Aorta (tissue), 5 donors: ENCODE results near the gene VWA8. TPM values are rescaled to one million over a fixed set of nuclear protein-coding genes. Genes with fewer than 3 reads are reported as not detected.
"Not testable (repeated sequence)": the region's sequence is repeated elsewhere in the genome, so short reads cannot be mapped to it uniquely, and the experiment has no call there.

ENCODE experiments used
- ATAC-seq: fragments of 200-7000 bp; cut with Tn5 transposase; one replicate; pipeline ENCODE4 v1.9.1; 2022; ENCODE audit warnings: moderate library complexity; ENCODE audit not compliant: low FRiP score
- DNase-seq, 2 donors: peaks; one replicate each; pipeline ENCODE4 v3.0.0-alpha.2; 2020
- H3K27ac ChIP-seq, 2 donors: one replicate each; pipeline ENCODE4 v1.5.1; 2013; ENCODE audit warnings: low read length in 2 of 2, mild to moderate bottlenecking in 2 of 2, moderate library complexity in 2 of 2, control low read depth in 1 of 2, inconsistent platforms in 1 of 2, low read depth in 1 of 2
- H3K27me3 ChIP-seq, 2 donors: one replicate each; pipeline ENCODE4 v1.6.1; 2013; ENCODE audit warnings: control low read depth in 1 of 2, low read length in 1 of 2, mild to moderate bottlenecking in 1 of 2, moderate library complexity in 1 of 2; ENCODE audit not compliant: insufficient read depth in 2 of 2, control insufficient read depth in 1 of 2
- H3K36me3 ChIP-seq, 2 donors: one replicate each; pipeline ENCODE4 v1.6.1; 2013; ENCODE audit warnings: control low read depth in 1 of 2, low read length in 1 of 2, mild to moderate bottlenecking in 1 of 2; ENCODE audit not compliant: insufficient read depth in 2 of 2, control insufficient read depth in 1 of 2
- H3K4me1 ChIP-seq, 2 donors: one replicate each; pipeline ENCODE4 v1.6.1; 2013; ENCODE audit warnings: low read length in 2 of 2, control low read depth in 1 of 2, mild to moderate bottlenecking in 1 of 2, moderate library complexity in 1 of 2; ENCODE audit not compliant: insufficient read depth in 2 of 2, control insufficient read depth in 1 of 2
- H3K4me3 ChIP-seq, 2 donors: one replicate each; pipeline ENCODE4 v1.5.1; 2013; ENCODE audit warnings: low read length in 2 of 2, control low read depth in 1 of 2, mild to moderate bottlenecking in 1 of 2
- H3K9me3 ChIP-seq: one replicate; pipeline ENCODE4 v1.6.1; 2013; ENCODE audit warnings: mild to moderate bottlenecking, low read length; ENCODE audit not compliant: control insufficient read depth
- WGBS, 2 donors: extraction: QIAGEN DNeasy Blood & Tissue Kit; methylation state at CpG; one replicate each; pipeline ENCODE4 v1.1.7; 2013; 5-methylcytosine and 5-hydroxymethylcytosine counted together
- intact Hi-C, 2 donors: fragments of 100-400 bp; cut with DNase I; formaldehyde crosslinking; loops; one replicate each; pipeline versions ENCODE4 v1.14.2 to v1.15.0; 2022
- polyA plus RNA-seq, 2 donors: library from polyadenylated mRNA; stranded (reverse); fragments of 200-250 nt; gene quantifications; one replicate each; pipeline ENCODE4 v1.2.3, GENCODE V29; 2013
- total RNA-seq, 2 donors: library from RNA; stranded (reverse); fragmentation: NEBNext Ultra II Directional; extraction: Animal tissue kit (Norgen Biotek cat#: 25700); gene quantifications; one replicate each; pipeline ENCODE4 v1.2.1, GENCODE V29; 2021
- donor health status: healthy with polysubstance abuse.
- donor health status: Bipolar disorder and iron deficiency.
- donor health status: DM: no; HTN: no; CAD: no.
- donor health status: DM: no; HTN: no; CAD: no.
- donor health status: DM: yes; HTN: yes; CAD: no.

The VWA8 gene
- total and polyA plus RNA-seq, 4 donors: 1.9 to 18.2 (median 9.8) TPM

- H3K27ac ChIP-seq: no peak overlapping the region
- no peaks in the 10 kb centered on the region for H3K27me3 ChIP-seq
- intact Hi-C loops: no loop called here
- WGBS, 2 donors: 77 to 85% methylated on average over 2 of the region's 2 CpGs
- no peak overlapping the region for H3K4me3 ChIP-seq
- ATAC-seq: no peak
- no peaks in the 10 kb centered on the region for H3K4me1 ChIP-seq
- H3K9me3 ChIP-seq: peaks cover 6% of the 10 kb centered on the region
- H3K36me3 ChIP-seq: peaks cover 0 to 8% of the 10 kb centered on the region in 2 donors
- no peak for DNase-seq
These were observed 32.6 kb downstream of the VWA8 start for GRCh38 chr13:41928323-41928722.

GRCh38 chr13:41925014-41925413 lies 35.9 kb downstream of the VWA8 start:
- Histone ChIP-seq H3K27ac (no peak overlapping the region), H3K27me3 (no peaks in the 10 kb centered on the region), H3K9me3 (peaks cover 6% of the 10 kb centered on the region), H3K4me1 (no peaks in the 10 kb centered on the region), H3K4me3 (no peak overlapping the region), H3K36me3 (peaks cover 0 to 8% of the 10 kb centered on the region in 2 donors)
- DNase-seq: no peak
- intact Hi-C loops: no loop called here
- WGBS, 2 donors: 96 to 97% methylated on average over 2 of the region's 2 CpGs
- ATAC-seq: no peak

- DNase-seq, H3K9me3 ChIP-seq, ATAC-seq, intact Hi-C loops, H3K4me3 ChIP-seq, H3K27me3 ChIP-seq, H3K4me1 ChIP-seq, H3K36me3 ChIP-seq, H3K27ac ChIP-seq: not testable (repeated sequence)
- WGBS, 2 donors: 98 to 100% methylated on average over 4 of the region's 4 CpGs
These were observed 38.0 kb downstream of the VWA8 start for GRCh38 chr13:41922894-41923293.

- DNase-seq (no peak), ATAC-seq (peak; percentile 7)
- WGBS, 2 donors: 89 to 93% methylated on average over 5 of the region's 5 CpGs
- Histone ChIP-seq H3K27ac (no peak overlapping the region), H3K9me3 (peaks cover 1% of the 10 kb centered on the region), H3K36me3 (peaks cover 0 to 2% of the 10 kb centered on the region in 2 donors), H3K4me3 (no peak overlapping the region), H3K4me1 (peaks cover 0 to 5% of the 10 kb centered on the region in 2 donors), H3K27me3 (no peaks in the 10 kb centered on the region)
- intact Hi-C loops: loop anchor here in 1 of 2 donors (10.0 kb wide), 1 partner anchor 185 kb away; no protein-coding TSS in a partner anchor
These were observed 41.0 kb downstream of the VWA8 start for GRCh38 chr13:41919741-41920487.

- no peak overlapping the region for H3K4me3 ChIP-seq
- intact Hi-C loops: loop anchor here in 1 of 2 donors (10.0 kb wide), 1 partner anchor 186 kb away; no protein-coding TSS in a partner anchor
- peaks cover 0 to 5% of the 10 kb centered on the region in 2 donors for H3K4me1 ChIP-seq
- peaks cover 1% of the 10 kb centered on the region for H3K9me3 ChIP-seq
- H3K36me3 ChIP-seq: peaks cover 0 to 2% of the 10 kb centered on the region in 2 donors
- H3K27ac ChIP-seq: no peak overlapping the region
- 13% methylated on average over 3 of the region's 3 CpGs for WGBS, 2 donors
- DNase-seq: no peak
- H3K27me3 ChIP-seq: no peaks in the 10 kb centered on the region
- peak; percentile 56 for ATAC-seq
These were observed 41.7 kb downstream of the VWA8 start for GRCh38 chr13:41919031-41919740.

- Histone ChIP-seq H3K4me3 (no peak overlapping the region), H3K36me3 (no peaks in the 10 kb centered on the region), H3K9me3 (no peaks in the 10 kb centered on the region), H3K4me1 (peaks cover 0 to 5% of the 10 kb centered on the region in 2 donors), H3K27ac (no peak overlapping the region), H3K27me3 (no peaks in the 10 kb centered on the region)
- intact Hi-C loops: loop anchor here in 1 of 2 donors (10.0 kb wide), 1 partner anchor 187 kb away; no protein-coding TSS in a partner anchor
- ATAC-seq (no peak), DNase-seq (no peak)
- WGBS, 2 donors: 63 to 84% methylated on average over 1 of the region's 1 CpG
These were observed 43.3 kb downstream of the VWA8 start for GRCh38 chr13:41917641-41918040.

- WGBS, 2 donors: 5% methylated on average over 5 of the region's 5 CpGs
- ATAC-seq (no peak), DNase-seq (no peak)
- H3K27ac ChIP-seq: no peak overlapping the region
- H3K4me3 ChIP-seq: peak overlapping the region in 1 of 2 donors; percentile 8
- H3K27me3 ChIP-seq: no peaks in the 10 kb centered on the region
- peaks cover 0 to 5% of the 10 kb centered on the region in 2 donors for H3K4me1 ChIP-seq
- no peaks in the 10 kb centered on the region for H3K9me3 ChIP-seq
- no peaks in the 10 kb centered on the region for H3K36me3 ChIP-seq
- intact Hi-C loops: loop anchor here in 1 of 2 donors (10.0 kb wide), 1 partner anchor 188 kb away; no protein-coding TSS in a partner anchor
These were observed 44.5 kb downstream of the VWA8 start for GRCh38 chr13:41916173-41916954.

GRCh38 chr13:41915081-41915480 lies 45.8 kb downstream of the VWA8 start:
- H3K27me3 ChIP-seq: no peaks in the 10 kb centered on the region
- H3K36me3 ChIP-seq: no peaks in the 10 kb centered on the region
- ATAC-seq (no peak), DNase-seq (no peak)
- intact Hi-C loops: loop anchor here in 1 of 2 donors (10.0 kb wide), 1 partner anchor 190 kb away; no protein-coding TSS in a partner anchor
- H3K9me3 ChIP-seq: no peaks in the 10 kb centered on the region
- no peak overlapping the region for H3K4me3 ChIP-seq
- H3K27ac ChIP-seq: no peak overlapping the region
- H3K4me1 ChIP-seq: peaks cover 0 to 5% of the 10 kb centered on the region in 2 donors
